K562 (cell line): ENCODE data around the gene ALDH18A1. TPM values are rescaled to one million over a fixed set of nuclear protein-coding genes. Genes with fewer than 3 reads are reported as not detected.

Experiments used
- BRD4 ChIP-seq: fragments of 200-600 bp; sonication (generic); IDR thresholded peaks from 2 replicates; pipeline ENCODE4 v1.6.1; 2017; ENCODE audit warnings: inconsistent platforms
- CHD1 ChIP-seq: fragments of 200-600 bp; sonication (generic); IDR thresholded peaks from one replicate; pipeline ENCODE4 v1.6.1; 2012; ENCODE audit warnings: mild to moderate bottlenecking, moderate library complexity, low read length, inconsistent platforms
- ESRRB ChIP-seq: fragments of 250-450 bp; sonication (Bioruptor Pico); IDR thresholded peaks from 2 replicates; pipeline ENCODE4 v1.5.0; 2020; ENCODE audit warnings: mild to moderate bottlenecking, moderate library complexity, borderline replicate concordance
- ETS2 ChIP-seq: IDR thresholded peaks from 2 replicates; pipeline ENCODE4 v1.6.1; 2016; ENCODE audit warnings: borderline replicate concordance, missing genetic modification characterization, mild to moderate bottlenecking, moderate library complexity, missing compliant biosample characterization; ENCODE audit not compliant: poor library complexity, severe bottlenecking
- JUND ChIP-seq, 2 experiments: IDR thresholded peaks; 2 replicates in 1 of 2; 3 replicates in 1 of 2; pipeline ENCODE4 v1.6.1; 2011; ENCODE audit warnings: borderline replicate concordance in 2 of 2, low read depth in 2 of 2, low read length in 2 of 2, improper control_type of control experiment in 1 of 2, missing biosample characterization in 1 of 2, missing genetic modification characterization in 1 of 2, missing genetic modification reagents in 1 of 2
- NCOA1 ChIP-seq: fragments of 450-650 bp; IDR thresholded peaks from 2 replicates; pipeline ENCODE4 v1.6.1; 2016; ENCODE audit warnings: low read depth
- PHF20 ChIP-seq: fragments of 450-650 bp; IDR thresholded peaks from 2 replicates; pipeline ENCODE4 v1.6.1; 2018; ENCODE audit not compliant: partially characterized antibody
- POLR2G ChIP-seq: fragments of 200-400 bp; formaldehyde crosslinking; IDR thresholded peaks from 2 replicates; pipeline ENCODE4 v1.6.1; 2017; ENCODE audit warnings: low read depth, mild to moderate bottlenecking, antibody characterized with exemption, low read length, moderate library complexity
- POLR3G ChIP-seq: IDR thresholded peaks from 2 replicates; pipeline ENCODE4 v1.6.1; 2011; ENCODE audit not compliant: insufficient read length, insufficient replicate concordance; ENCODE audit errors: extremely low read depth
- PTBP1 ChIP-seq: fragments of 200-400 bp; formaldehyde crosslinking; IDR thresholded peaks from 2 replicates; pipeline ENCODE4 v1.6.1; 2017; ENCODE audit warnings: low read depth, low read length
- PURB ChIP-seq: sonication (generic); formaldehyde crosslinking; IDR thresholded peaks from 2 replicates; pipeline ENCODE4 v1.9.0; 2021; ENCODE audit warnings: low read depth, mild to moderate bottlenecking, missing genetic modification reagents
- RB1 ChIP-seq: fragments of 450-650 bp; IDR thresholded peaks from 2 replicates; pipeline ENCODE4 v1.6.1; 2017; ENCODE audit warnings: low read depth, mild to moderate bottlenecking
- SIN3A ChIP-seq, 2 experiments: fragments of 150-350 bp in 1 of 2; IDR thresholded peaks; 2 replicates each; pipeline ENCODE4 v1.6.1; 2011 to 2016; ENCODE audit warnings: borderline replicate concordance in 2 of 2, low read depth in 2 of 2, low read length in 2 of 2, mild to moderate bottlenecking in 2 of 2, moderate library complexity in 2 of 2; ENCODE audit not compliant: control insufficient read depth in 1 of 2
- SIRT6 ChIP-seq: IDR thresholded peaks from one replicate; pipeline ENCODE4 v1.6.1; 2012; ENCODE audit warnings: low read depth, mild to moderate bottlenecking, control low read depth, inconsistent platforms, low read length, moderate library complexity
- SUPT5H ChIP-seq: fragments of 450-650 bp; IDR thresholded peaks from 2 replicates; pipeline ENCODE4 v1.6.1; 2016
- ZKSCAN1 ChIP-seq: fragments of 150-350 bp; IDR thresholded peaks from 2 replicates; pipeline ENCODE4 v1.6.1; 2016; ENCODE audit warnings: low read depth, low read length
- ZKSCAN8 ChIP-seq: fragments of 200-800 bp; sonication (Bioruptor generic); IDR thresholded peaks from 2 replicates; pipeline ENCODE4 v1.6.1; 2016; ENCODE audit warnings: missing genetic modification characterization, missing compliant biosample characterization
- ZNF583 ChIP-seq: fragments of 250-450 bp; sonication (Bioruptor Pico); IDR thresholded peaks from 2 replicates; pipeline ENCODE4 v1.4.0; 2020
- ZNF75A ChIP-seq: fragments of 450-650 bp; formaldehyde crosslinking; IDR thresholded peaks from 2 replicates; pipeline ENCODE4 v1.4.0; 2020; ENCODE audit warnings: mild to moderate bottlenecking
- polyA plus RNA-seq, 8 experiments: library from polyadenylated mRNA; depleted of rRNA in 4 of 8; stranded (reverse) in 5 of 8; unstranded in 3 of 8; fragments of >200 nt; fragmentation: Nextera tagmentation in 2 of 8; fragmentation: Illumina TruSeq in 1 of 8; extraction: Ambion mirVana in 2 of 8; extraction: Trizol in 1 of 8; gene quantifications; 2 replicates each; pipeline versions ENCODE4 v1.2.1 to v1.2.3, GENCODE V29; 2011 to 2014; ENCODE audit warnings: inconsistent platforms in 1 of 8, missing spikeins in 1 of 8
- total RNA-seq, 7 experiments: library from RNA; depleted of rRNA in 6 of 7; stranded (reverse); fragments of >200 nt in 6 of 7; fragmentation: Illumina TruSeq in 2 of 7; extraction: Trizol in 2 of 7; gene quantifications; 2 replicates each; pipeline versions ENCODE4 v1.2.1 to v1.2.3, GENCODE V29; 2011 to 2021; ENCODE audit warnings: low replicate concordance in 1 of 7
- TF ChIP-seq, protein P1 (sequence below): sonication (generic); formaldehyde crosslinking; IDR thresholded peaks from 2 replicates; pipeline ENCODE4 v1.9.0; 2022; ENCODE audit warnings: mild to moderate bottlenecking, missing genetic modification reagents
- TF ChIP-seq, protein P2 (sequence below), 2 experiments: fragments of 150-350 bp in 1 of 2; IDR thresholded peaks; 2 replicates each; pipeline ENCODE4 v1.6.1; 2012 to 2016; ENCODE audit warnings: low read depth in 2 of 2, low read length in 2 of 2, mild to moderate bottlenecking in 1 of 2, moderate library complexity in 1 of 2

The ALDH18A1 gene
- total and polyA plus RNA-seq, 9 of the 15 experiments (the other 6 are each of a cell fraction or from before 2014, with no cell fraction given): 12.0 to 83.3 (median 43.8) TPM

DNA sequence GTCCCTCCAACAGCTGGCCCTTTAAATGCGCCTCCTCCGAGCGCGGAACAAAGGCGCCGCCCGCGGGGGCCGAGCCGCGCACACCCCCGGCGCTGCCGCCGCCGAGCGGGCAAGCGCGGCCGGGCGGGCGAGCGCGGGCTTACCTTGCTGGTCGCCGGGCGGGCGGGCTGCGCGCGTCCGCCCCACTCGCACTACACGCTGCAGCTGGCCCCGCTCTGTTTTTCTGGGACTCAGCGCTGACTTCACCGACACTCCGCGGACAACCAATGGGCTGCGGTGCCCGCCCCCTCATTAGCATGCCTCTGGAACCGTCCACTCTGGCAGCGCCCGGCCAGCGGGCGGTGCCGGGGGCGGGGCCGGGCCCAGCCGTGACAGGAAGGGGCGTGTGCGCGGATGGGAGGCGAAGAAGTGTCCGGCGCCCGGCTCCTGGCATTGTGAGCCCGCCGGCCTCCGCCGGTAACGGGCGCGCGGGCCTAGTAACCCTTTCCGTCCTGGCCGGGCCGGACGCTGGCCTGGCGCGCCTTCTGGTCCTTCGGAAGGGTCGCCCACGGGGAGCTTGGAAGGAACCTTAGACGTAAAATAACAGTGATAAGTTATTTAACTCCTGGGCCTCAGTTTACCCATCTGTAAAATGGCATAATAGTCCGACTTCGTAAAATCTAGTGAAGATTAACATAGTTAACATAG is 95.2 kb downstream of the ALDH18A1 start, which contains the start of gene SORBS1 (continued):
- TF ChIP-seq CHD1: no peak
- TF ChIP-seq POLR2G: peak; percentile 88
- TF ChIP-seq SIN3A (IDR thresholded peaks at IDR 0.05; ENCODE audit: borderline replicate concordance in 2 of 2, control insufficient read depth in 1 of 2, low read depth in 2 of 2, low read length in 2 of 2): peak; percentile 54 to 79; a peak in 2 of 4 replicates
- peak; percentile 71 for TF ChIP-seq RB1
- TF ChIP-seq ZNF75A (CRISPR knock-in tag): no peak
- no peak for TF ChIP-seq ESRRB (CRISPR knock-in tag)
- TF ChIP-seq, protein P1, sequence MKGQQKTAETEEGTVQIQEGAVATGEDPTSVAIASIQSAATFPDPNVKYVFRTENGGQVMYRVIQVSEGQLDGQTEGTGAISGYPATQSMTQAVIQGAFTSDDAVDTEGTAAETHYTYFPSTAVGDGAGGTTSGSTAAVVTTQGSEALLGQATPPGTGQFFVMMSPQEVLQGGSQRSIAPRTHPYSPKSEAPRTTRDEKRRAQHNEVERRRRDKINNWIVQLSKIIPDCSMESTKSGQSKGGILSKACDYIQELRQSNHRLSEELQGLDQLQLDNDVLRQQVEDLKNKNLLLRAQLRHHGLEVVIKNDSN (CRISPR knock-in tag): no peak
- no peak for TF ChIP-seq ZKSCAN1
- TF ChIP-seq PHF20: peak; percentile 80
- no peak for TF ChIP-seq BRD4
- no peak for TF ChIP-seq PURB (CRISPR knock-in tag)
- no peak for TF ChIP-seq NCOA1
- TF ChIP-seq JUND (IDR thresholded peaks at IDR 0.05; ENCODE audit: borderline replicate concordance, low read depth, low read length): peak; percentile 39; the same call in 1 of the 2 replicates
- no peak for TF ChIP-seq JUND (tag; IDR thresholded peaks at IDR 0.05; ENCODE audit: borderline replicate concordance, low read depth, low read length)
- TF ChIP-seq ETS2 (tag): no peak
- TF ChIP-seq ZNF583 (CRISPR knock-in tag): no peak
- TF ChIP-seq ZKSCAN8 (CRISPR knock-in tag): no peak
- TF ChIP-seq, protein P2, sequence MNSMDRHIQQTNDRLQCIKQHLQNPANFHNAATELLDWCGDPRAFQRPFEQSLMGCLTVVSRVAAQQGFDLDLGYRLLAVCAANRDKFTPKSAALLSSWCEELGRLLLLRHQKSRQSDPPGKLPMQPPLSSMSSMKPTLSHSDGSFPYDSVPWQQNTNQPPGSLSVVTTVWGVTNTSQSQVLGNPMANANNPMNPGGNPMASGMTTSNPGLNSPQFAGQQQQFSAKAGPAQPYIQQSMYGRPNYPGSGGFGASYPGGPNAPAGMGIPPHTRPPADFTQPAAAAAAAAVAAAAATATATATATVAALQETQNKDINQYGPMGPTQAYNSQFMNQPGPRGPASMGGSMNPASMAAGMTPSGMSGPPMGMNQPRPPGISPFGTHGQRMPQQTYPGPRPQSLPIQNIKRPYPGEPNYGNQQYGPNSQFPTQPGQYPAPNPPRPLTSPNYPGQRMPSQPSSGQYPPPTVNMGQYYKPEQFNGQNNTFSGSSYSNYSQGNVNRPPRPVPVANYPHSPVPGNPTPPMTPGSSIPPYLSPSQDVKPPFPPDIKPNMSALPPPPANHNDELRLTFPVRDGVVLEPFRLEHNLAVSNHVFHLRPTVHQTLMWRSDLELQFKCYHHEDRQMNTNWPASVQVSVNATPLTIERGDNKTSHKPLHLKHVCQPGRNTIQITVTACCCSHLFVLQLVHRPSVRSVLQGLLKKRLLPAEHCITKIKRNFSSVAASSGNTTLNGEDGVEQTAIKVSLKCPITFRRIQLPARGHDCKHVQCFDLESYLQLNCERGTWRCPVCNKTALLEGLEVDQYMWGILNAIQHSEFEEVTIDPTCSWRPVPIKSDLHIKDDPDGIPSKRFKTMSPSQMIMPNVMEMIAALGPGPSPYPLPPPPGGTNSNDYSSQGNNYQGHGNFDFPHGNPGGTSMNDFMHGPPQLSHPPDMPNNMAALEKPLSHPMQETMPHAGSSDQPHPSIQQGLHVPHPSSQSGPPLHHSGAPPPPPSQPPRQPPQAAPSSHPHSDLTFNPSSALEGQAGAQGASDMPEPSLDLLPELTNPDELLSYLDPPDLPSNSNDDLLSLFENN (IDR thresholded peaks at IDR 0.05; ENCODE audit: low read depth in 2 of 2, low read length in 2 of 2): no peak
- no peak for TF ChIP-seq SIRT6
- TF ChIP-seq PTBP1: 0 out of 2 replicates have a peak, but pooled peaks have one; percentile 45
- no peak for TF ChIP-seq SUPT5H
- no peak for TF ChIP-seq POLR3G
